Measurements from ENCODE around the gene NOTCH3. TPM values are rescaled to one million over a fixed set of nuclear protein-coding genes. Genes with fewer than 3 reads are reported as not detected.

Gene NOTCH3
- total and polyA plus RNA-seq, 2 of the 8 experiments (the other 6 are each of a cell fraction or from before 2014, with no cell fraction given) = 37.5 to 107 TPM

- TF ChIP-seq KDM4A (IDR thresholded peaks at IDR 0.05; ENCODE audit: low read depth, low read length, severe bottlenecking) = no peak
- no peak for TF ChIP-seq USF2 (IDR thresholded peaks at IDR 0.05; ENCODE audit: low read length)
- TF ChIP-seq EGR1 (IDR thresholded peaks at IDR 0.05; ENCODE audit: borderline replicate concordance, low read depth, low read length) = no peak
- TF ChIP-seq SP4 (IDR thresholded peaks at IDR 0.05; ENCODE audit: low read length) = no peak
- no peak for TF ChIP-seq KDM1A (IDR thresholded peaks at IDR 0.05; ENCODE audit: borderline replicate concordance, low read length)
- no peak for TF ChIP-seq CREB1 (IDR thresholded peaks at IDR 0.05)
Measured at GRCh38 chr19:15181394-15181793, 19.4 kb downstream of the NOTCH3 start (continued).

All from H1 (cell line).